ENCODE data around the gene UBAC1.
A peak's percentile ranks its signal among the peaks of the same experiment; 100 is the strongest.

UBAC1 gene

DNA sequence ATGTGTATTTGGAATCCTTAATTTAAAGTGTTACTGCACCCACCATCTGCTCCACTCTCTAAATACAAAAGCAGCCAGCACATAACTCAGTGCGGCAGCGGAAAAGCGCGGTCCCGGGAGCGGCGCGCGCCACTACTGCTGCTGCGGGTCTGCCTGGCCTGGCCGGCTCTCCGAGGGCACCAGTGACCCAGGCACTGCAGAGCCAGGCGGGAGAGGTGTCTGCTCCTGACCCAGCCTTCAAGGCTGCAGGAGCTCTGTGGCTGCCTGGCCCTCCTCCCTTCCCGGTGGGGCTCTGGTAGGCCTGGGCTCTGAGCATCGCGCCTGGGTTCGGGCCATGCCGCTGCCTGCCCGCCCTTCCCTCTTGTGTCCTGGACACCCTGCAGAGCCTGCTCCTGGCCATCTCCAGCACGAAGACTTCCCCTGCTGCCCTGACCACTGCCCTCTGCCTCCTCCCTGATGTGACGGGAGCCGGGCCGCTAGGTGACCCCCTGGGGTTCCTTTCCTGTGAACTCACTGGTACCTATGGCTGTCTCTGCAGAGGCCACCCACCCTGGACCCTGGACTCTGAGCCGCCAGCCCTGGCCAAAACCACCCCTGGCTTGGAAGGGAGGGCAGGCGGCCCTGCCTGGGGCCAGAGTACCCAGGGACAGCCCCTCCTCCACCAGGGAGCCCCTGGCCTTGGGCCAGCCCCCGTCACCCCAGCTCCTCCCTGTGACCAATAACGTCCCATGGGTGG, 32.8 kb upstream of the UBAC1 start:
- DNase-seq: no peak

DNA sequence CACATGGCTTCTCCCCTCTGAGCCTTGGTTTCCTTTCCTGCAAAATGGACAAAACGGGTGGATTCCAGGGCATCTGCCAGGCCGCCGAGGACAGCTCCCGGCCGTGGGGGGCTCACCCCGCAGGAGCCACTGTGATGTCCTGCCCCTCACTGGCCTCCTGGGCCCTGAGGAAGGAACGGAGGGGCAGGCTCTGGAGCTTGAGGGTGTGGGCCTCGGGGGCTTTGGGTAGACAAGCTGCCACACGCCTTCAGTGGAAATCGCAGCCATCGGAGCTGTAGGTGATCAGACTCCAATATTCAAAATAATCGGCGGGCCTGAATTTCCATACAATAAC, 32.2 kb upstream of the UBAC1 start:
- no peak for DNase-seq

DNA sequence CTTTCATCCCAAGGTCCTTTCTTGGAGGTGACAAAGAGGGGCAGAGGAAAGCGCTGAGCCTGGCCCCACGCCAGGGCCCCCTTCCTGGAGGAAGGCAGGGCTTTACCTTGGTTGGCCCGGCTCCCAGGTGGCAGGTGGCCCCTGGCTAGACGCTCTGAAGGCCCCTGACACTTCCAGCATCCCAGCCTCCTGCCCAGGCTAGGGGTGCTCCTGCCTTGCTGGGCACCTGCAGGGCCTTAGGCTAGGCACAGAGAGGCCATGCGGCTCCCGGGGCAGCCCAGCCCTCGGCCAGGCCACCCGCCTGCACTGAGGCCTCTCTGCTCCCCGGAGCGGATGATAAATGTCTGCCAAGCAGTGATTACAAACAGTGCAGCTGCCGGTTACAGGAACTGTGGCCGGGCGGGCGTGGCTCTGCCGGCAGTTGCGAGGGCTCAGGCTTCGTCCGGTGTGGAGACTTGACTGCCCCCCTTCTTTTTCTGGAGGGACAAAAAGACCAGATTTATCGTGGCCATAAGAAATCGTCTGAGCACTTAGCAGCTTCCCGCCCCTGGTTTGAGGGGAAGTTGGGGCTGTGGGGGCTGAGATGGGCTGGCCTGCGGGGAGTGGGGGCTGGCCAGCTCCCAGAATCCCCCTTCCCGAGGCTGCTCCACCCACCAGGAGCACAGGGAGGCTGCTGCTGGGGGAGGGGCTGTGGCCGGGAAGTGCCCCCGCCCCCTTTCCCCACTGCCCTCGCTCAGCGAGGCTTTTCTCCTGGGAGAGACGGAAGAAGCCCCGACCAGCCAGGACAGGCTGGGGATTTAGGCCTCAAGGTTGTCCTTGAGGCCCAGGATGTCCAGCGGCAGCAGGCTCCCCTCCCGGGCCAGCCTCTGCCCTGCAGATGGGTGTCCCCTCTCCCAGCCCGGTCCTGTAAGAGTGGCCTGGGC, 31.6 kb upstream of the UBAC1 start:
- DNase-seq: peak; percentile 83

DNA sequence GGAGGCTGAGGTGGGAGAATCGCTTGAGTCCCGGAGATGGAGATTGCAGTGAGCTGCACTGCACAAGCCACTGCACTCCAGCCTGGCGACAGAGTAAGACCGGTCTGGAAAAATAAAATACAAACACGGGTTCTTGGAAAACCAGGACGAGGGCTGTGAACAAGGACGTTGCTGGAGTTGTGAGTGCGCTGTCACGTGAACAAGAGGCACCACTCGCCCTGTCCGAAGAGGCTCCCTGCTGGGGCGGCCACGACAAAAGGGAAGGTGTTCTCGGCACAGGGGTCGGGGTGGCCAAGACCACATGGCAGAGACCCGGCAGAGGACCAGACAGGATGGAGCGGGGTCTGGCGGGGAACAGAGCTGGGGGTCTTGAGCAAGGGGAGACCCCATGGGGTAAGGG, 30.6 kb upstream of the UBAC1 start:
- DNase-seq: no peak

DNA sequence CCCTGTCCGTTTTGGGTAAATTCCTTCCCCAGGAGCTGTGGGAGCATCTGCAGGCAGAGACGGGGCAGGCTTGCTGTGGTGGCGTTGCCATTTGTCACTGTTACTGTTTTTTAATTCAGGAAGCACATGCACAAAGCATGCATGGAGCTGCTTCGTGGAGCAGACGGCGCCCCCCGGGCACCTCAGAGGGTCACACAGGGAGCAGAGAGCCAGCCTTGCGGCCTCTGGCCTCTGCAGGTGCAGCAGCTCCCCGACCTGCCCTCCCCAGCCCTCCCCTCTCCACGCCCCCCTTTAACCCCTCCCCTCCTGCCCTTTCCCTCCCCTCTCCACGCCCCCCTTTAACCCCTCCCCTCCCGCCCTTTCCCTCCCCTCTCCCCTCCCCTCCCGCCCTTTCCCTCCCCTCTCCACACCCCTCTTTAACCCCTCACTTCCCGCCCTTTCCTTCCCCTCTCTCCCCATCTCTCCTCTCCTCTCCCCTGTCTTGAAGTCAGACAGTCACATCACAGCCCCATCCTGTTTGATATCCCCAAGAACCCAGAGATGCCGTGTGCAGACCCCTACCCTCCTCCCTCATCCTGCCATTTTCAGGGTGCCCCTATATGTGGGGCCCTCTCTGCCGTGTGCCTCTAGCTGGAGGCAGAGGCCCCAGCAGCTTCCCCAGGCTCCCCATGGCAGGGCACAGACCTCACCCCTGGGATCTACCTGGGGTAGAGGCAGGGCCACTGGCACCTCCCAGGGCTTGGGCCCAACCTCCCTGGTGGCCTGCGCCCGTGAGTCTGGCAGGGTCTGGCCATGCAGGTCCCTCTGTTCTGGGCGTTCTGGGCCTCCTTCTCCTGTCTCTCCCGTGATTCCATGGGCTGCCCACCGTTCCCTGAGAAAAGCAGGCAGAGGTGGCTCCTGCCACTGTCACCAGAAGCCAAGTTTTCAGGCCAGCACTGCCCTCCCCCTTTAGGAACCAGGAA, 29.6 kb upstream of the UBAC1 start:
- DNase-seq: no peak

DNA sequence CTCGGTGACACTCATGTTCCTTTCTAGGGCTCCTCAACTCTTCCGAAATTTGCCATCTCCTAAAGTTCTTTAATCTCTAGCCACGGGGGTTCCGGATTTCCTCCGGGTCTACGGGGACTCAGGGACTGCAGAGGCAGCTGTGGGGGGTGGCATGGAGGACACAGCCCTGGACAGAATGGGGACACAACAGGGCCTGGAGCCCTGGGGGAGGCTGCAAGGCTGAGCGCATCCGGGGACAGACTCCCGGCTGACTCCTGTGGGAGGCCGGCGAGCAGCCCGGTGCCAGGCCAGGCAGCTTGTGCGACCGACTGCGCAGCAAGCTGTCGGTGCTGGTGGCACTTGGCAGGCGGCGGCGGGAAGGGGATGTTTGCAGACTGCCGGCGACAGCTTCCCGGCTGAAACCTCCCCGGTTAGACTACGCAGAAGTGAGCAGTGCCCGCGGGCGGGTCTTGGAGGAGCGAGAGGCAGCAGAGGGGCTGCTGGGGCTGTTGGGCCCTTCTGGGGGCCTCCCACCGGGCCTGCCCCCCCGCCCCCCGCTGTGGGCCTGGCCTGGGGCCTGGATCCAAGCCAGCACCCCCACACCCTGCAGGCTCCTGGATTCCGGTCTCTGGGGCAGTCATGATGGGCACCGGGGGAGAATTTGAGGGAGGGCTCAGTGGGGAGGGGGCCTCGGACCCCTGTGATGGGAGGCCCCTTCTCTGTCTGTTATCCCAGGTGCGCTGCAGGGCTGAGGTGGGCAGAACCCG, 28.7 kb upstream of the UBAC1 start:
- peak; percentile 72 for DNase-seq

DNA sequence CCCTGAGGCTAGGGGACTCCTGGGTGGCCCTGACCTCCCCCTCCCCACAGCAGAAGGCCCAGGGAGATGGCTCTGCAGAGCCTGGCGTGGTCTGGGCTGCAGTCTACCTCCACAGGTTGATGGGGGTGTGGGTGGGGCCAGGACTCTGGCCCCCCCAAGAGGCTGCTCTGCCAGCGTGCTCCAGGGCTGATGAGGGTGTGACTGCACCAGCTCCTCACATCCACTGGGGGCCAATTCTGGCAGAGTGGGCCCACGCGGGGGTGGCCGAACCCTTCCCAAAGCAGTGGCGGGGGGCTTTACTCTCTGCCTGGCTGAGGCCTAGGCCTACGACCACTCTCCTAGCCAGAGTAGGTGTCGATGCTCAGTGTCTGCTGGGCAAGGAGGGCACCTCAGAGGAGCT, 28.0 kb upstream of the UBAC1 start:
- no peak for DNase-seq

DNA sequence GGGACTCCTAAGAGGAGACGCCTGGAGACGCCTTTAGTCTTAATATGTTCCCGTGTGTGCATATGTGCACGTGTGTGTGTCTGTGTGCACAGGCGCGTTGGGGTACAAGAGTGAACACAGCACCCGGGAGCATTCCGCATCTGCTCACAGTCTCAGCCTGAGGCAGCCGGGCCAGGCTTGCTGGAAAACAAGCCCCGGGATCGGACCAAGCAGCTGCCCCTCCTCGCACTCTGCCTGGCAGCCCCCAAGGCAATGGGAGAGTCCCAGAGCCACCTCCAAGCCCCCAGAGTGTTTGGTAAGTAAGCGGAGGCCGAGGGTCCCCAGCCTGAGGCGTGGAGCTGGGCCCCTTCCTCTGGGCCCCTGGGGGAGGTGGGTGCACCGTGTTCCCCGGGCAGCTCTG, 27.3 kb upstream of the UBAC1 start:
- DNase-seq: no peak

DNA sequence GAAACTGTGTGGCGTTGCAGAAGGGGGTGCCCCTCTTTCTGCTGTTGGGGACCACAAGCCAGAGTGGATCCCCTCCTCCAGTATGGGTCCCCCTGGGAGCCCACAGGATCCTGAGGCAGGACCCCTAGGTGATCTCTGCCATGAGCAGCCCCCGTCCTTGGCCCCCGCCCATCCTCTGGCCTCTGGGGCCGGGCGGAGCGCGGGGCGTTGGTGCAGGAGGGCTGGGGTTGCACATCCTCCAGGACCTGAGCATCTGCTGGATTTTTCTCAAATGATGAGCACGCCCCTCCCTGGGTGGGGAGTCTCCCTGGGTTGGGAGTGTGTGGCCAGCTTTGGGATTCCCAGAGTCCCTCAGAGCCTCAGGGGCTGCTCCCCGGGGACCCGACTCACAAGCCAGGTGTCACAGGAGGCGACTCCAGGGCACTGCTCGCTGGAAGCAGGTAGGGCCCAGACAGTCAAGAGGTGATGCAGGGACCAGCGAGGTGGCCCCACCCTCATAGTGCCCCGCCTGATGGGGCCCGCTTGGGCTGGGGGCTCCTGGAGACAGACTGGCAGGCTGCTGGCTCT, 26.7 kb upstream of the UBAC1 start:
- no peak for DNase-seq

DNA sequence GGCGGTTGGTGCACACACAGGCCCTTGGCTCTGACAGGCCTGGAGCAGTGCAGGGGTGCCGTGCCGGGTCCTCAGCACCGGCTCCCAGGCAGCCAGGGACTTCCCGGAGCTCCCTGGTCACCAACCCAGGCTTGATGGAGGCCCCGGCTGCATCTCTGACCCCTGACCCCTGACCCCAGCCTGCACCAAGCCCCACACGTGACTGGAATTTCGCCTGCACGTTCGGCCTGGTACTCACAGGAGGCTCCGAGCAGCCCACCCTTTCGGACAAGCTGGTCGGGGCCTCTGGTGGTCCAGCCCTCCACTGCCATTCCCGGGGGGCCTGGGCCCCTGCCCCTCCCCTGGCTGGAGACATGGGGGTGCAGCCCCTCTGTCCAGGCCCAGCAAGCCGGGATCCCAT, 25.4 kb upstream of the UBAC1 start:
- no peak for DNase-seq

DNA sequence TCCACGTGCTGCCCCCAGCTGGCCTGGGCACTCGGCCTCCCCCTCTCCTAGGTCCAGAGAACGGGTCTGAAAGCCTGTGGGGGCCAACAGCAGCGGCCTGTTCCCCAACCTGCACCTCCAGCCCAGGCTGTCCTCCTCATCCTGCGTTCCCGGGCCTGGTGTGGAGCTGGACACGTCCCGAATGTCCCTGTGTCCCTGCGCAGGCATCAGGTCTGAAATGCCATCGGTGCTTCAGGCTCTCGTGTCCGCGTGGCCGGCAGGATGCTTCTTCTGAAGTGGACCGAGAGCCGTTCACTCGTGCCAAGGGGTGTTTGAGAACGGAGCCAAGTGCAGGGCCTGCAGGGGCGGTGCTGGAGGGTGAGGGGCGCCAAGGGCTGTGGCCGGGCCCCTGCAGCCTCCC, 24.7 kb upstream of the UBAC1 start:
- DNase-seq: no peak

DNA sequence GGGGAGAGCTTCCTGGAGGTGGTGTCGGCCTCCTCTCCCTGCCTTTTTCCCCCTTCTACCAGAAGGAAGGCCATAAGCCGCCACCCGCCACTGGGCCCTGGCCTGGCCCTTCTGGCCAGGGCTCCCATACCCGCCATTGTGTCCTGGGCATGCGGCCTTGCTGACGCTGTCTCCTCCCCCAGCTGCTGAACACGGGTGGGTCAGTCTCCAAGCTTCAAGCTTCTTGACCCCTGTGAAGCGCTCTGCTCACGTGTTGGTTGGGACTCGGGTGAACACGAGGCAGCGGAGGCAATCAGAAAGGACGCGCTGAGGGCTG, 24.2 kb upstream of the UBAC1 start:
- no peak for DNase-seq

DNA sequence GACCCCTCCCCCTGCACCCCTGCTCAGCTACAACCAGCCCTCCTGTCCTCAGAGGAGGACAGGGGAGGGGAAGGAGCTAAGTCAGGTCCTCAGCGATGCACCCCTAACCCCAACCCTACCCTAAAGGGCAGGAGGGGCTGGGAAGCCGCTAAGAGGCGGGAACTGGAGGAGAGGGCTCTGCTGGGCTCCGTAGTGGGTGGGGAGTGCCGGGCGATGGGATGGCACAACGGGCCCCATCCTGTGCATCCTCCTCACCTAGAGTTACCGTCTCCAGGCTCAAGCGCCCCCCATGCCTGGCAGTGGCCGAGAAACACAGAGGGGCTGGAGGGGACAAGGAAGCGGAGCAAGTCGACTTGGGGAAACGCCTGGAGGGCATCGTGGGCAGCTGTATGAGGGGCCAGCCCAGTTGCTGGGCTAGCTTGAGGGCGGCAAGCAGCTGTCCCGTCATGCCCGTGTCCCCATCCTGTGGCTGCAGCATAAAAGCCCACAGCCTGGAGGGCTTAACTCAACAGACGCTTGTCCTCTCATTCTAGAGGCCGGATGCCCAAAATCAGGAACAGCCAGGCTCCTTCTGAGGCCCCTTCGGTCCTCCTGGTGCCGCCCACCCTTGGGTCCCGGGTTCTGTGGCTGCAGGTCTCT, 23.0 kb upstream of the UBAC1 start:
- DNase-seq: no peak

DNA sequence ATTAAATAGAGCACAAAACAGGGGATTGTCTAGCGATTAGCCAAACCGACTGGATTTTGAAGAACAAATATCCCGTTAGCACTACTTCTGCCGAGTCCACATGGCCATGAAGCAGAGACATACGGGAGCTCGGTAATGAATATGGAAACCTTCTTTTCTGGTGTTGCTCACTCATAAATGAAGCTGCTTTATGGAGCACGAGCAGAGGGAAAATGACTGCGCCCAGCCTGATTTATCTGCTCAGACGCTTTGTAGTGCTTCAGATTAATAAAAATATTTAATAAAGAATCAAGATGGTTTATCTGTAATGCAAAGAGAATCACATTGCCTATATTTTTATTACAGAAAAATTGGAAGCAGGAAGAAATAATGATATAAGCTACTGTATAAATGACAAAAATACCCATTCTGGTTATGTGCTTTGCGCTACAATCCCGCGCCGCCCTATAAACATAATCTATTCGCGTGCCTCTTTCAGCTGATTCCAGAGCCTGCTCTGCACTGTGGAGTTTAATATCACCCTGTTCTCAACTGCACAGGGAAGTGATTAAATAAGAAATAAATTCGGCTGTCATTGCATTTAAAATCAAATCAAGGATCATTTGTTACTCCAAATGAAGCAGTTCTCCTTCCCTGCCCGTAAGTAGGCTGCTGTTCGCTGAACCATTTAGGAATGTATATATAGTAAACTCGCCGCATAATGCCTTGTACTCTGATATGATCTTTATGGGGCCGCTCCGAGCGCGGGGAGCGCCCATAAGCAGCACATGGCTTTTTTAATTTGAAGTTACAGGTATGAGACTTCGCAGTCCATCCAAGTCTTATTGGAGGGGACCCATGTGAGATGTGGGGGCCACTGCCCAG, 22.3 kb upstream of the UBAC1 start:
- no peak for DNase-seq

DNA sequence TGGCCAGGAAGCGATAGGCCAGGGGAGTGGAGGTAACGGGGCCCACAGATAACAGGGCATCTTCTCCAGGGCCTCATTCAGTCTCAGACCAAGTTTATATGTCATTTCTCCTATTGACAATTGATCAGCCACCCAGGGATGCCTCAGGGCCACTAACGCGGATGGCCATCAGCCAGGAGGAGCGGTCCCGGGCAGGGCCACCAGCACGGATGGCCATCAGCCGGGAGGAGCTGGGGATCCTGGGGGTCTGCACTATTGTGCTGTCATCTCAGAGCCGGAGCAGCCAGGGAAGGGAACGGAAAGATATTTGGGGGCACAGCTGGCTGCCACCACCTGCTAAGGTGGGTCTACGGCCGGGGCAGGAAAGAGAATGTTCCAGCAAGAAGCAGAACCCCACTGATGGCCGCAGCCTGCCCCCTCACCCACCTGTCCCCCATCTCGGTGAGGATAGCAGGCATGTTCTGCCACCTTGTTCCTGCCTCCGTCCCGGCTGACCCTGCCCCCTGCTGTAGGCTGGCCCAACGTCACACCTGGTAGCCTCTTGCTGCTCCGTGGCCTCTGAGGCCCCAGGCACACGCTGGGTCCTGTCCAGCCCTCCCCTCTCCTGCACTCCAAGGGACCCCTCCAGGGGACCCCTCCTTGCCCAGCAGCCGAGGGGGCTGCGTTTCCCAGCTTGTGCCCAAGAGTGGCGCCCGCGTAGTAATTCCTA, 21.5 kb upstream of the UBAC1 start:
- no peak for DNase-seq

DNA sequence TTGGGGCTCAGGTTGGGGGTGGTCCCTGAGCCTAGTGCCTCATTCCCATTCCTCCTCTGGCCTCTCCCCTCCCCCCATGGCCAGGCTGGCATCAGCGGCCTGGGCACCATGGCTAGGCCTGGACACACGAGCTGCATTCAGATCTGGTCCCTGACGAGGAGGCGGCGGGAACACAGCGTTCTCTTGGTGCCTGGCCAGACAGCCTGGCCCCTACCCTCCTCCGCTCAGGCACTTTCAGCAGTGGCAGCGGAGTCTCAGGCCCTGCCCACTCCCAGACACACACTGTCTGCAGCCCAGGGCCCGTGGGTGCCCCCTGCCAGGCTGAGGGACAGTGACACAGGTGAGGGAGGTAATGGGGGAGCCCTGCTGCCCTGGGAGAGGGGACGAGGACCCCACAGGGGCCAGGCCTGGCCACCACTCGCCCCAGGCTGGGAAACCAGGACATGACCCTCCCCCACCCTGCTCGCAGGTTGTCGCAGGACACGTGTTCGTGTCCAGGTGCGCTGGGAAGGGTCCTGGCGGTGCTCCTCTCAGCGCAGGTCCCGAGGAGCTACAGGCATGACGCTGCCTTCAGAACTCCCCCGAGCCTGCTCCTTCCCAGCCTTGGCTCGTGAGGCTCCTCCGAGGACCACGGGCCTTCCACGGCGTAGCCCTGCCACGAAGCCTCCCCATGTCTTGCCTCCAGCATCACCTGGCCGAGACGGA, 19.9 kb upstream of the UBAC1 start:
- DNase-seq: no peak

DNA sequence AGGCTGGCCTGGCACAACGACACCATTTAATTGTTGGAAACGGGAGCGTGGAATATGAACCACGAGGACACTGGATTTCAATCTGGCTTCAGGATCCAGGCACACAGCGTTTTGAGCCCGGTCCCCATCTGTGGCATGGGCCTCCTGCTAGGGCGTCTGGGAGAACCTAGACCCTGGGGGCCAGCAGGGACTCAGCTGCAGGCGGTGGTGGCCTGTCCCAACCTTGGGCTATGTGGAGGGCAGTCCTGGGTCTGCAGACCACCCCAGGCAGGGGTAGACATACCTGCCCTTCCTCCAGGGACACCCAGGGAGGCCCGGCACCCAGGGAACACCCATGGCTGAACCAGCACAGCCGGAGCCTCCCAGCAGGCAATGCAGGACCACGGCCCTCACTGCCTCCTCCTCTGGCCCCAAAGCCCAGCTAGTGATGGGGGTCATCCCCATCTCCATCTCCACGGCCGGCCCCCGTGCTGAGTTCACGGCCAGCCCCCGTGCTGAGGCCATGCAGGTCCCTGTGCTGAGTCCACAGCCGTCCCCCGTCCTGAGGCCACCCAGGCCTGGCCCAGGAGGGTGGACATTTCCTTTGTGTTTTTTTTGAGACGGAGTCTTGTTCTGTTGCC, 18.5 kb upstream of the UBAC1 start:
- no peak for DNase-seq

DNA sequence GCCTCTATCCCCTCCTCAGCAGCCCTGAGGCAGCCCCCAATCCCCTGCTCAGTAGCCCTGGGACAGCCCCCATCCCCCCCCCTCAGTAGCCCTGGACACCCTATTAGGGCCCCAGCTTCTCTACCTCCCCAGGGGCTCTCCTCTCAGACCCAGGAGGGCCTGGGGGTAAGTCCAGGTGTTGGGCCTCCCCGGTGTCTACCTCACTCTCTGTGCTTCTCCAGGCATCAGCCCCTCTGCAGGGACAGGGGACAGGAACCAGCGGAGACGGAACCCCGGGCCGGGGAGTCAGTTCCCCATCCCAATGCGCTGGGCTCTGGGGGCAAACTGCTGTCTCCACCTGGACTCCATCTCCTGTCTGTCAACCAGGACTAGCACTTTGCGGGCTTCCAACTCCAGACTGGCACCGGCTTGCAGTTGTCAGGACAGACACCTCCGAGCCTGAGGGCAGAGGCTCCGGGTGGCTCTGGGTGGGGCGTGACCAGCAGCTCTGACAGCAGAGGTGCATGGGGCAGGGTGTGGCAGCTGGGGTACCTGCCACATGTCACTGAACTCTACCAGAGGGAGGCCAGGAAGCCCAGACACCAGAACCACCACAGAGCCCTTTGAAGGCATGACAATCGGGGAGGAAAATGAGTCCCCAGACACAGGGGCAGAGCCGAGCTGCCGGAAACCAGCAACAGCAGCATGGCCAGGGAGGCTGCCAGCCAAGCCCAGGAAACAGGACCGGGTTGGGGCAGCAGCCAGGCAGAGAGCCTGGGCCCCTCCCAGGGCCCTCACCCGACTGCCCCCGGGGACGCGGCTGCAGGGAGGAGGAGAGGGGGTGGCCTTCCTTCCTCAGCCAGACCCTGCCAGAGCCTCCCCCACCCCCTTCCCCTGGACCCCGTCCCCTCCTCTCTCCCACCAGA, 17.7 kb upstream of the UBAC1 start:
- DNase-seq: no peak

All from COR-L47 (cell line).